HepG2 (cell line): ENCODE results near the gene CHRNA7. TPM values are rescaled to one million over a fixed set of nuclear protein-coding genes. Genes with fewer than 3 reads are reported as not detected.

Experiments used
- ATAC-seq: fragments of 200-7000 bp; cut with Tn5 transposase; 3 replicates; pipeline ENCODE4 v1.9.1; 2020; ENCODE audit warnings: mild to moderate bottlenecking, moderate library complexity
- BruUV-seq: library from RNA; stranded (reverse); fragments of 400-500 nt; replicated peaks from 2 replicates; lab custom pipeline; 2021; lab: Mats Ljungman, UMichigan
- CTCF ChIA-PET: fragments of 300-600 bp; formaldehyde crosslinking; extraction: SDS; loops from one replicate; lab custom pipeline; 2021; ENCODE audit warnings: low total read pairs, inconsistent platforms, low intra/inter-chr PET ratio; lab: Yijun Ruan, JAX
- POLR2A ChIA-PET: fragments of 350-600 bp; sonication (Branson Sonifier 250); formaldehyde crosslinking; loops from one replicate; lab custom pipeline; 2020; ENCODE audit warnings: antibody characterized with exemption, inconsistent platforms; lab: Yijun Ruan, JAX
- DNase-seq: peaks from one replicate; pipeline ENCODE4 v3.0.0-alpha.2; 2015; ENCODE audit warnings: low spot score
- FAIRE-seq: peaks from 3 replicates; lab custom pipeline; 2011; peaks lifted over from hg19 to GRCh38; lab: Jason Lieb, UNC
- H2AFZ ChIP-seq: one replicate; pipeline ENCODE4 v1.6.1; 2011; ENCODE audit warnings: low read length, inconsistent platforms
- H3K27ac ChIP-seq: fragments of 300-600 bp; 3 replicates; pipeline ENCODE4 v1.8.0; 2011; ENCODE audit warnings: mixed run types, mild to moderate bottlenecking, mixed read lengths, low read length, inconsistent platforms; ENCODE audit not compliant: insufficient read depth; ENCODE audit errors: extremely low read length
- H3K27me3 ChIP-seq, 2 experiments: fragments of 200-600 bp in 1 of 2; 2 replicates in 1 of 2; 3 replicates in 1 of 2; pipeline versions ENCODE4 v1.6.0 to v1.8.0; 2011; ENCODE audit warnings: low read length in 2 of 2, mild to moderate bottlenecking in 2 of 2, moderate library complexity in 2 of 2, inconsistent platforms in 1 of 2; ENCODE audit not compliant: insufficient read depth in 2 of 2, control insufficient read depth in 1 of 2
- H3K36me3 ChIP-seq, 2 experiments: fragments of 200-600 bp in 1 of 2; replicated peaks in 1 of 2; 2 replicates in 1 of 2; 3 replicates in 1 of 2; pipeline versions ENCODE4 v1.5.1 to v1.8.0; 2011; ENCODE audit warnings: low read length in 2 of 2, inconsistent platforms in 1 of 2; ENCODE audit not compliant: insufficient read depth in 2 of 2, control insufficient read depth in 1 of 2
- H3K4me1 ChIP-seq: 2 replicates; pipeline ENCODE4 v1.5.1; 2012; ENCODE audit warnings: low read length, inconsistent platforms; ENCODE audit not compliant: insufficient read depth
- H3K4me2 ChIP-seq: 2 replicates; pipeline ENCODE4 v1.6.0; 2011; ENCODE audit warnings: low read depth, low read length, inconsistent platforms
- H3K4me3 ChIP-seq, 3 experiments: fragments of 200-600 bp in 1 of 3; sonication (generic), shearing (Covaris generic) in 1 of 3; replicated peaks in 1 of 3; 2 replicates each; pipeline ENCODE4 v1.5.1; 2011 to 2016; ENCODE audit warnings: low read length in 3 of 3, inconsistent platforms in 2 of 3, low read depth in 2 of 3, mild to moderate bottlenecking in 2 of 3, control low read depth in 1 of 3, mixed read lengths in 1 of 3; ENCODE audit not compliant: insufficient read depth in 1 of 3
- H3K79me2 ChIP-seq: one replicate; pipeline ENCODE4 v1.6.1; 2011; ENCODE audit warnings: low read length, inconsistent platforms; ENCODE audit not compliant: insufficient read depth
- H3K9ac ChIP-seq: 2 replicates; pipeline ENCODE4 v1.6.0; 2011; ENCODE audit warnings: mild to moderate bottlenecking, low read depth, low read length, inconsistent platforms; ENCODE audit not compliant: insufficient read depth
- H3K9me3 ChIP-seq: 2 replicates; pipeline ENCODE4 v1.5.1; 2012; ENCODE audit warnings: mild to moderate bottlenecking, low read length
- H4K20me1 ChIP-seq: 2 replicates; pipeline ENCODE4 v1.6.0; 2011; ENCODE audit warnings: inconsistent platforms, mild to moderate bottlenecking, low read length, moderate library complexity; ENCODE audit not compliant: insufficient read depth
- ETV6 ChIP-seq: sonication (generic); formaldehyde crosslinking; conservative IDR thresholded peaks from 2 replicates; pipeline ENCODE4 v1.4.0; 2020; ENCODE audit warnings: missing genetic modification reagents
- GMEB1 ChIP-seq: sonication (generic); formaldehyde crosslinking; IDR thresholded peaks from 2 replicates; pipeline ENCODE4 v1.5.1; 2020; ENCODE audit warnings: missing genetic modification reagents, mild to moderate bottlenecking, borderline replicate concordance
- MAX ChIP-seq: IDR thresholded peaks from 2 replicates; pipeline ENCODE4 v1.6.1; 2012; ENCODE audit warnings: inconsistent platforms
- NR2F2 ChIP-seq: IDR thresholded peaks from 2 replicates; pipeline ENCODE4 v1.6.1; 2012; ENCODE audit warnings: low read depth, inconsistent platforms, borderline replicate concordance
- ZNF10 ChIP-seq: sonication (generic); formaldehyde crosslinking; IDR thresholded peaks from 2 replicates; pipeline ENCODE4 v1.4.0; 2020; ENCODE audit warnings: mild to moderate bottlenecking, low read depth, missing genetic modification reagents, borderline replicate concordance
- ZNF20 ChIP-seq: sonication (generic); formaldehyde crosslinking; IDR thresholded peaks from 2 replicates; pipeline ENCODE4 v1.4.0; 2020; ENCODE audit warnings: mild to moderate bottlenecking, moderate library complexity, missing genetic modification reagents
- ZNF354B ChIP-seq: sonication (generic); formaldehyde crosslinking; IDR thresholded peaks from 2 replicates; pipeline ENCODE4 v1.8.0; 2022; ENCODE audit warnings: mild to moderate bottlenecking, missing genetic modification reagents
- ZNF460 ChIP-seq: sonication (generic); formaldehyde crosslinking; IDR thresholded peaks from 2 replicates; pipeline ENCODE4 v1.5.1; 2020; ENCODE audit warnings: missing genetic modification reagents, mild to moderate bottlenecking, borderline replicate concordance
- ZNF644 ChIP-seq: IDR thresholded peaks from 2 replicates; pipeline ENCODE4 v1.6.1; 2016; ENCODE audit warnings: low read depth
- ZNF713 ChIP-seq: sonication (generic); formaldehyde crosslinking; IDR thresholded peaks from 2 replicates; pipeline ENCODE4 v1.4.0; 2020; ENCODE audit warnings: mild to moderate bottlenecking, missing genetic modification reagents
- ZNF766 ChIP-seq: sonication (generic); formaldehyde crosslinking; IDR thresholded peaks from 2 replicates; pipeline ENCODE4 v1.5.0; 2020; ENCODE audit warnings: missing genetic modification reagents, borderline replicate concordance
- ZNF775 ChIP-seq: sonication (generic); formaldehyde crosslinking; IDR thresholded peaks from 2 replicates; pipeline ENCODE4 v1.4.0; 2020; ENCODE audit warnings: missing genetic modification reagents, mild to moderate bottlenecking, moderate library complexity, borderline replicate concordance
- WGBS: methylation state at CpG from one replicate; pipeline ENCODE4 v1.1.6; 2017; ENCODE audit warnings: low lambda C conversion rate; 5-methylcytosine and 5-hydroxymethylcytosine counted together
- in situ Hi-C: cut with HindIII; loops from 2 replicates; pipeline ENCODE4 v1.10.0; 2017; ENCODE audit warnings: low pct_unique_long_range_greater_than_20kb; ENCODE audit not compliant: extremely low pct_ligation_motif_present
- intact Hi-C: fragments of 100-400 bp; cut with micrococcal nuclease; formaldehyde crosslinking; loops from one replicate; pipeline ENCODE4 v1.10.0; 2022; ENCODE audit not compliant: unreplicated experiment
- polyA plus RNA-seq, 8 experiments: library from polyadenylated mRNA; depleted of rRNA in 3 of 8; stranded (reverse) in 7 of 8; unstranded in 1 of 8; fragments of >200 nt; fragmentation: Illumina TruSeq in 4 of 8; extraction: Trizol in 4 of 8; gene quantifications; 2 replicates each; pipeline versions ENCODE4 v1.2.1 to v1.2.3, GENCODE V29; 2011 to 2016; ENCODE audit warnings: low read depth in 4 of 8, missing spikeins in 1 of 8, mixed read lengths in 1 of 8; ENCODE audit not compliant: insufficient read depth in 1 of 8
- total RNA-seq, 5 experiments: library from RNA; depleted of rRNA; stranded (reverse); fragments of >200 nt; fragmentation: Illumina TruSeq; extraction: Trizol; gene quantifications; 2 replicates each; pipeline ENCODE4 v1.2.3, GENCODE V29; 2016; ENCODE audit warnings: low read depth in 1 of 5

Gene CHRNA7
- total and polyA plus RNA-seq, 2 of the 13 experiments (the other 11 are each of a cell fraction or from before 2014, with no cell fraction given) = 1.3 to 1.4 TPM

GRCh38 chr15:32033186-32033890, 3.0 kb downstream of the CHRNA7 start:
- Histone ChIP-seq H3K4me1 (peaks cover 11% of the 10 kb centered on the region), H3K9ac (no peak overlapping the region), H3K27ac (no peak overlapping the region), H2AFZ (no peak overlapping the region), H3K9me3 (no peaks in the 10 kb centered on the region), H3K36me3 (no peaks in the 10 kb centered on the region), H3K4me3 (no peak overlapping the region), H4K20me1 (no peaks in the 10 kb centered on the region), H3K27me3 (peaks cover 0 to 36% of the 10 kb centered on the region in 2 experiments; a peak in 3 of 5 replicates), H3K79me2 (no peaks in the 10 kb centered on the region), H3K4me2 (no peak overlapping the region)
- no peak for TF ChIP-seq GMEB1 (CRISPR knock-in tag)
- no peak for TF ChIP-seq ZNF713
- TF ChIP-seq MAX = no peak
- no peak for TF ChIP-seq ZNF766 (CRISPR knock-in tag)
- TF ChIP-seq ETV6 = no peak
- no peak for TF ChIP-seq ZNF10
- TF ChIP-seq ZNF775 (CRISPR knock-in tag) = no peak
- no peak for TF ChIP-seq NR2F2
- TF ChIP-seq ZNF20 = no peak
- TF ChIP-seq ZNF460 (CRISPR knock-in tag) = no peak
- TF ChIP-seq ZNF354B (CRISPR knock-in tag) = no peak
- no peak for TF ChIP-seq ZNF644 (CRISPR knock-in tag)
- FAIRE-seq = no peak
- POLR2A ChIA-PET = no interaction called here
- WGBS = 45% methylated on average over 5 of the region's 5 CpGs
- DNase-seq = no peak
- ATAC-seq = no peak
- in situ Hi-C loops (no loop called here), intact Hi-C loops (no loop called here)
- CTCF ChIA-PET = no interaction called here
- no TSS peak for BruUV-seq
